Tibial artery (tissue), 4 donors: Measurements from ENCODE around the gene IFT27.
"Not testable (repeated sequence)": the region's sequence is repeated elsewhere in the genome, so short reads cannot be mapped to it uniquely, and the experiment has no call there.

Experiments
- DNase-seq, 2 donors: peaks; one replicate each; pipeline ENCODE4 v3.0.0-alpha.2; 2019
- H3K27ac ChIP-seq, 2 donors: fragments of 200-600 bp; sonication (generic) in 1 of 2; 1 replicate in 1 of 2; 2 replicates in 1 of 2; pipeline ENCODE4 v1.5.1; 2018 to 2019; ENCODE audit warnings: mild to moderate bottlenecking in 1 of 2
- H3K27me3 ChIP-seq, 2 donors: fragments of 200-600 bp; sonication (generic) in 1 of 2; one replicate each; pipeline versions ENCODE4 v1.5.1 to v1.6.0; 2016 to 2019
- H3K36me3 ChIP-seq, 3 donors: fragments of 200-600 bp; sonication (generic) in 2 of 3; one replicate each; pipeline ENCODE4 v1.5.1; 2016 to 2019; ENCODE audit warnings: mild to moderate bottlenecking in 2 of 3
- H3K4me1 ChIP-seq, 4 donors: fragments of 200-600 bp; sonication (generic) in 2 of 4; 1 replicate in 3 of 4; 2 replicates in 1 of 4; pipeline ENCODE4 v1.5.1; 2016 to 2019
- H3K4me3 ChIP-seq, 2 donors: fragments of 200-600 bp; sonication (generic) in 1 of 2; 1 replicate in 1 of 2; 2 replicates in 1 of 2; pipeline ENCODE4 v1.5.1; 2018 to 2019; ENCODE audit warnings: mild to moderate bottlenecking in 2 of 2
- H3K9me3 ChIP-seq, 3 donors: fragments of 200-600 bp; sonication (generic) in 1 of 3; one replicate each; pipeline ENCODE4 v1.5.1; 2016 to 2019
- intact Hi-C: fragments of 100-400 bp; cut with DNase I; formaldehyde crosslinking; loops from one replicate; pipeline ENCODE4 v1.15.0; 2023; ENCODE audit warnings: low total_unique reads
- TF ChIP-seq, protein P1 (sequence below), 2 experiments: fragments of 200-600 bp in 1 of 2; fragments of 450-650 bp in 1 of 2; IDR thresholded peaks; one replicate each; pipeline ENCODE4 v1.5.1; 2017 to 2019; ENCODE audit warnings: antibody characterized with exemption in 2 of 2, mild to moderate bottlenecking in 1 of 2, moderate library complexity in 1 of 2

Gene IFT27

DNA sequence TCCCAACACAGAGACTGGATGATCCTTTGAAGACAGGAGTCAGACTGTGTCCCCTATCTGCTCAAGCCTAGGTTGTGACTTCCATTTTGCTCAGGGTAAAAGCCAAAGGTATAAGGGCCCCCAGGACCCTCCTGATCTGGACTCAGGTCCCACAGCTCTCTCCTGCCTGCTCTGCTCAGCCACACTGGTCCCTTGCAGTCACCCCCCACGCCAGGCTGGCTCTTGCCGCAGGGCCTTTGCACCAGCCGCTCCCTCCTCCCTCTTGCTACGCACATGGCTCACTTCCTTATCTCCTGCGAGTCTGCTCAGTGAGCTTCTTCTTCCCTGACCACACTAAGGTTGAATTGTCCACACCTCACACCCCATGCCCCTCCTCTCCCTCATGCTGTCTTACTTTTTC, 44.0 kb downstream of the IFT27 start:
- Histone ChIP-seq H3K9me3 (no peaks in the 10 kb centered on the region), H3K36me3 (no peaks in the 10 kb centered on the region), H3K27ac (no peak overlapping the region), H3K4me3 (no peak overlapping the region), H3K27me3 (peaks cover 0 to 34% of the 10 kb centered on the region in 2 donors), H3K4me1 (no peaks in the 10 kb centered on the region)
- TF ChIP-seq, protein P1, sequence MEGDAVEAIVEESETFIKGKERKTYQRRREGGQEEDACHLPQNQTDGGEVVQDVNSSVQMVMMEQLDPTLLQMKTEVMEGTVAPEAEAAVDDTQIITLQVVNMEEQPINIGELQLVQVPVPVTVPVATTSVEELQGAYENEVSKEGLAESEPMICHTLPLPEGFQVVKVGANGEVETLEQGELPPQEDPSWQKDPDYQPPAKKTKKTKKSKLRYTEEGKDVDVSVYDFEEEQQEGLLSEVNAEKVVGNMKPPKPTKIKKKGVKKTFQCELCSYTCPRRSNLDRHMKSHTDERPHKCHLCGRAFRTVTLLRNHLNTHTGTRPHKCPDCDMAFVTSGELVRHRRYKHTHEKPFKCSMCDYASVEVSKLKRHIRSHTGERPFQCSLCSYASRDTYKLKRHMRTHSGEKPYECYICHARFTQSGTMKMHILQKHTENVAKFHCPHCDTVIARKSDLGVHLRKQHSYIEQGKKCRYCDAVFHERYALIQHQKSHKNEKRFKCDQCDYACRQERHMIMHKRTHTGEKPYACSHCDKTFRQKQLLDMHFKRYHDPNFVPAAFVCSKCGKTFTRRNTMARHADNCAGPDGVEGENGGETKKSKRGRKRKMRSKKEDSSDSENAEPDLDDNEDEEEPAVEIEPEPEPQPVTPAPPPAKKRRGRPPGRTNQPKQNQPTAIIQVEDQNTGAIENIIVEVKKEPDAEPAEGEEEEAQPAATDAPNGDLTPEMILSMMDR (IDR thresholded peaks at IDR 0.05): no peak
- intact Hi-C loops: no loop called here
- DNase-seq: peak in 1 of 2 donors; percentile 32

DNA sequence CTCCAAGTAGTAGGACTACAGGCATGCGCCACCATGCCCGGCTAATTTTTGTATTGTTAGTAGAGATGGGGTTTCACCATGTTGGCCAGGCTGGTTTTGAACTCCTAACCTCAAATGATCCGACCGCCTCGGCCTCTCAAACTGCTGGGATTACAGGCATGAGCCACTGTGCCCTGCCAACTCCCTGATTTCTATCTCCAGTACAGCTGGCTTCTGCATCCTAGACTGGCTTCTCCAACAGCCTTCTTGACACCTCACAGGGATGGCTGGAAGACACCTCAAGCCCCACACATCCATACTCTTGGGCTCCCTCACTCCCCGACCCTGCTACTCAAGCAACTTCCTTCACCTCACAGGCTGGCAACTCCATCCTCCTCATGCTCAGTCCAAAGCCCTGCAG, 44.6 kb downstream of the IFT27 start:
- H3K36me3 ChIP-seq, H3K9me3 ChIP-seq, H3K27ac ChIP-seq, intact Hi-C loops, H3K4me3 ChIP-seq, H3K4me1 ChIP-seq: not testable (repeated sequence)
- H3K27me3 ChIP-seq: peaks cover 0 to 28% of the 10 kb centered on the region in 2 donors
- peak in 1 of 2 donors; percentile 34 for DNase-seq

DNA sequence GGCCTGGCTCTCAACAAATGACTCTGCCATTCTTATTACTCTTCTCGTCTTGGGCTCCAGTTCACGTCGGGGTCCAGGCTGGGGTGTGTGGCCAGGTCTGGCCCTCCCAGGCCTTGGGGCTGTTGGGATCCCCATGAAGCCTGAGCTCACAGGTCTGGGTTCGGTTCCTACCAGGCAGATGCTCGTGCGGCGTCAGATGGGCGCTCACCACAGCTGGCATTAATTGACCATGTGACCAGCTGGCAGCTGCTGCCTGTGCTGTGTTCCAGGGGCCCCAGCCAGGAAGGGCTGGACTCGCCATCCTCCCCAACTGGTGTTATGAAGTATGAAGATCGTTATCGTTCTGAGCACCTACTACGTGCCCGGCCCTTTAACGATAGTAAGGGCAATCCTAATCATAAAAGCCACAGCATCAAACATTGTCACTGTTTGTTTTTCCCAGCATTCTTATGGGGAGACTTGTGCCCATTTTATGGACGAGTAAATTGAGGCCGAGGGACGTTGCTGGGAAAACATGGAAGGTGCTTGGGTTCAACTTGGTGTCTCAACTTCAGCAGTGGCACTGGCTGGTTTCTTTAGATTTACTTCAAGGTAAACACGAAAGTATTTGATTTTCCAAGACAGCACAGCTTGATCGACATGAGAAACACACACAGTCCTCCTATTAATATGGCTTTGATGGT, 45.6 kb downstream of the IFT27 start:
- TF ChIP-seq, protein P1 (IDR thresholded peaks at IDR 0.05): no peak
- no peaks in the 10 kb centered on the region for H3K36me3 ChIP-seq
- intact Hi-C loops: no loop called here
- no peaks in the 10 kb centered on the region for H3K4me1 ChIP-seq
- H3K9me3 ChIP-seq: no peaks in the 10 kb centered on the region
- no peak overlapping the region for H3K27ac ChIP-seq
- peaks cover 0 to 28% of the 10 kb centered on the region in 2 donors for H3K27me3 ChIP-seq
- no peak for DNase-seq
- H3K4me3 ChIP-seq: no peak overlapping the region

DNA sequence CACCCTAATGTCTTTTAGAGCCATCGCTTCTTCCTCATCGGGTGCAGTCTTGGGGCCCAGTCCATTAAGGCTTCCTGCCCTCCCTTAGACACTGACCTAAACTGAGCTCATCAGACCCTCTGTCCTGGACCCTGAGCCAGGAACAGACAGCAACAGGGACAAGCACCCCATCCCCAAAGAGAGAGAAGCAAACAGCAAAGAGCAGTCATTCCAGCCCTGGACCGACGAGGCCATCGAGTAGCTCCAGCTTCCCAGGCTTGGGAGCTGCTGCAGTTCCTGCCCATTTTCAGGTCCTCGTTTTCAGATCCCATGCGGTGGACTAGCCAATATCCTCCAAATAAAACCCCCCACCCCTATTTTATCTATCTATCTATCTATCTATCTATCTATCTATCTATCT, 46.6 kb downstream of the IFT27 start:
- H3K36me3 ChIP-seq: no peaks in the 10 kb centered on the region
- H3K4me3 ChIP-seq: no peak overlapping the region
- intact Hi-C loops: no loop called here
- no peak for DNase-seq
- H3K27ac ChIP-seq: no peak overlapping the region
- H3K27me3 ChIP-seq: peaks cover 0 to 37% of the 10 kb centered on the region in 2 donors
- TF ChIP-seq, protein P1 (IDR thresholded peaks at IDR 0.05): no peak
- H3K9me3 ChIP-seq: no peaks in the 10 kb centered on the region
- H3K4me1 ChIP-seq: no peaks in the 10 kb centered on the region

DNA sequence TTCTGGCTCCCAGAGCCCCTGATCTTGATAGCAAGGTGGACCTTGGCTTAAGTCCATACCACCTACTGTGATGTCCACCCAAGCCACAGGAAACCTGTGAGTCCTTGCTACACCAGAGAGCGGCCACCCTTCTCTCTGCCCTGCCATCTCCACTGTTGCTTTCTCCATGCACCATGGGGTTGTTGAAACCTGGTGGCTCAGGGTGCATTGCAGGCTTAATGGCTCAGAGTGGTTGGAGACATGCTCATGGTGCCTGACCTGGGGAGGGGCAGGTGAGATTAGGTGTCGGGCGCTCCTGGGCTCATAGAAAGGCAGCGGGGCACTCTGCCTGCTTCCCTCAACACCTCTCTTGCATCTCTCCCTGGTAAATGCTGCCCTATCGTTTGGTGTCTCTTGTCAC, 47.4 kb downstream of the IFT27 start:
- no peak overlapping the region for H3K27ac ChIP-seq
- peaks cover 0 to 45% of the 10 kb centered on the region in 2 donors for H3K27me3 ChIP-seq
- DNase-seq: no peak
- H3K4me3 ChIP-seq: no peak overlapping the region
- H3K36me3 ChIP-seq: no peaks in the 10 kb centered on the region
- TF ChIP-seq, protein P1 (IDR thresholded peaks at IDR 0.05): no peak
- intact Hi-C loops: no loop called here
- no peaks in the 10 kb centered on the region for H3K9me3 ChIP-seq
- no peaks in the 10 kb centered on the region for H3K4me1 ChIP-seq

DNA sequence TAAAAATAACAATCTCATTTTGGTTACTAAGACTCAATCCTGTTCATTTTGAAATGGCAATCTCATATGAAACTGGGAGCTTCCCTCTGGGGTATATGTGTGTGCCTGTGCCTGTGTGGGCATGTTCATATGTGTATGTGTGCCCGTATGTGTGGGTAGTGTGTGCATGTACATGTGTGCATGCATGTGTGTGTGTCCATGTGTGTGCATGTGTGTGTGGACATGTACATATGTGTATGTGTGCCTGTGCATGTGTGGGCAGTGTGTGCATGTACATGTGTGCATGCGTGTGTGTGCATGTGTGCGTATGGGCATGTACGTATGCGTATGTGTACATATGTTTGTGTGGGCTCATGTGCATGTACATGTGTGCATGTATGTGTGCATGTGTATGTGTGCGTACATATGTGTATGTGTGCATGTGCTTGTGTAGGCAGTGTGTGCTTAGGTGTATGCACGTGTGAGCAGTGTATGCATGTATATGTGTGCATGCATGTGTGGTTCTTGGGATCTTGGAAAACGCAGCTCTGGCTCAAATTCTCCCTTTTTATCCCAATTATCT, 47.9 kb downstream of the IFT27 start:
- H3K27me3 ChIP-seq: peaks cover 0 to 46% of the 10 kb centered on the region in 2 donors
- TF ChIP-seq, protein P1 (IDR thresholded peaks at IDR 0.05): no peak
- no peak overlapping the region for H3K4me3 ChIP-seq
- intact Hi-C loops: no loop called here
- DNase-seq: no peak
- no peaks in the 10 kb centered on the region for H3K36me3 ChIP-seq
- H3K27ac ChIP-seq: no peak overlapping the region
- no peaks in the 10 kb centered on the region for H3K9me3 ChIP-seq
- H3K4me1 ChIP-seq: no peaks in the 10 kb centered on the region
